DOHH2 (cell line): ENCODE results near the gene MUTYH.

ENCODE experiments used
- CTCF ChIP-seq: fragments of 200-600 bp; sonication (generic); IDR thresholded peaks from one replicate; pipeline ENCODE4 v1.5.1; 2014; ENCODE audit warnings: antibody characterized with exemption, mild to moderate bottlenecking, low read depth, low read length; ENCODE audit not compliant: poor library complexity, severe bottlenecking
- EZH2phosphoT487 ChIP-seq: fragments of 200-600 bp; sonication (generic); IDR thresholded peaks from 2 replicates; pipeline ENCODE4 v1.6.1; 2017; ENCODE audit warnings: borderline replicate concordance, mild to moderate bottlenecking, antibody characterized with exemption, low read length, moderate library complexity, mixed read lengths

- no peak for TF ChIP-seq CTCF
- TF ChIP-seq EZH2phosphoT487, result no peak
Observed at GRCh38 chr1:45332346-45332720, 7.9 kb downstream of the MUTYH start.
